HepG2 (cell line): ENCODE results near the gene RANGRF. TPM values are rescaled to one million over a fixed set of nuclear protein-coding genes. Genes with fewer than 3 reads are reported as not detected.

Source experiments
- ARNT2 ChIP-seq: sonication (generic); formaldehyde crosslinking; IDR thresholded peaks from 2 replicates; pipeline ENCODE4 v1.8.0; 2022; ENCODE audit warnings: mild to moderate bottlenecking, low read depth, missing genetic modification reagents, moderate library complexity
- CHCHD3 ChIP-seq: sonication (generic); formaldehyde crosslinking; IDR thresholded peaks from 2 replicates; pipeline ENCODE4 v1.8.0; 2022; ENCODE audit warnings: mild to moderate bottlenecking, missing genetic modification reagents, moderate library complexity
- CHD2 ChIP-seq: IDR thresholded peaks from 2 replicates; pipeline ENCODE4 v1.6.1; 2011; ENCODE audit warnings: low read depth, low read length, improper control_type of control experiment
- DPF2 ChIP-seq: sonication (generic); formaldehyde crosslinking; IDR thresholded peaks from 2 replicates; pipeline ENCODE4 v1.4.0; 2020; ENCODE audit warnings: mild to moderate bottlenecking, low read depth, missing genetic modification reagents, borderline replicate concordance
- ELF3 ChIP-seq: IDR thresholded peaks from 2 replicates; pipeline ENCODE4 v1.6.1; 2016; ENCODE audit warnings: missing genetic modification reagents, missing compliant biosample characterization
- MAF1 ChIP-seq: sonication (generic); formaldehyde crosslinking; IDR thresholded peaks from 2 replicates; pipeline ENCODE4 v1.5.0; 2020; ENCODE audit warnings: missing genetic modification reagents, borderline replicate concordance
- MEF2D ChIP-seq: sonication (generic); formaldehyde crosslinking; IDR thresholded peaks from 2 replicates; pipeline ENCODE4 v1.5.1; 2020; ENCODE audit warnings: mild to moderate bottlenecking, missing genetic modification reagents
- NFIB ChIP-seq: sonication (generic); formaldehyde crosslinking; IDR thresholded peaks from 2 replicates; pipeline ENCODE4 v1.9.0; 2021; ENCODE audit warnings: missing genetic modification reagents, mild to moderate bottlenecking, borderline replicate concordance
- NKX3-1 ChIP-seq: sonication (generic); formaldehyde crosslinking; IDR thresholded peaks from 2 replicates; pipeline ENCODE4 v1.5.0; 2020; ENCODE audit warnings: missing genetic modification reagents
- POLR2G ChIP-seq: fragments of 200-400 bp; formaldehyde crosslinking; IDR thresholded peaks from 2 replicates; pipeline ENCODE4 v1.6.1; 2018; ENCODE audit warnings: mild to moderate bottlenecking, low read depth, low read length, moderate library complexity
- RFXAP ChIP-seq: sonication (generic); formaldehyde crosslinking; IDR thresholded peaks from 2 replicates; pipeline ENCODE4 v1.4.0; 2020; ENCODE audit warnings: missing genetic modification reagents, borderline replicate concordance
- ZBTB21 ChIP-seq: sonication (generic); formaldehyde crosslinking; IDR thresholded peaks from 2 replicates; pipeline ENCODE4 v1.4.0; 2020; ENCODE audit warnings: missing genetic modification reagents
- ZBTB38 ChIP-seq: sonication (generic); formaldehyde crosslinking; IDR thresholded peaks from 2 replicates; pipeline ENCODE4 v1.5.1; 2020; ENCODE audit warnings: mild to moderate bottlenecking, missing genetic modification reagents
- ZNF136 ChIP-seq: sonication (generic); formaldehyde crosslinking; IDR thresholded peaks from 2 replicates; pipeline ENCODE4 v1.8.1; 2022; ENCODE audit warnings: low read depth, mild to moderate bottlenecking, moderate library complexity, missing genetic modification reagents
- ZNF468 ChIP-seq: sonication (generic); formaldehyde crosslinking; IDR thresholded peaks from 2 replicates; pipeline ENCODE4 v1.8.0; 2022; ENCODE audit warnings: mild to moderate bottlenecking, moderate library complexity, missing genetic modification reagents
- ZNF614 ChIP-seq: IDR thresholded peaks from 2 replicates; pipeline ENCODE4 v1.6.1; 2018; ENCODE audit warnings: missing biosample characterization, missing genetic modification reagents, inconsistent platforms, borderline replicate concordance
- ZNF781 ChIP-seq: sonication (generic); formaldehyde crosslinking; IDR thresholded peaks from 2 replicates; pipeline ENCODE4 v1.5.1; 2020; ENCODE audit warnings: borderline replicate concordance, mild to moderate bottlenecking, missing genetic modification reagents; ENCODE audit errors: not compliant biosample characterization
- polyA plus RNA-seq, 8 experiments: library from polyadenylated mRNA; depleted of rRNA in 3 of 8; stranded (reverse) in 7 of 8; unstranded in 1 of 8; fragments of >200 nt; fragmentation: Illumina TruSeq in 4 of 8; extraction: Trizol in 4 of 8; gene quantifications; 2 replicates each; pipeline versions ENCODE4 v1.2.1 to v1.2.3, GENCODE V29; 2011 to 2016; ENCODE audit warnings: low read depth in 4 of 8, missing spikeins in 1 of 8, mixed read lengths in 1 of 8; ENCODE audit not compliant: insufficient read depth in 1 of 8
- total RNA-seq, 5 experiments: library from RNA; depleted of rRNA; stranded (reverse); fragments of >200 nt; fragmentation: Illumina TruSeq; extraction: Trizol; gene quantifications; 2 replicates each; pipeline ENCODE4 v1.2.3, GENCODE V29; 2016; ENCODE audit warnings: low read depth in 1 of 5
- TF ChIP-seq, protein P1 (sequence below): sonication (generic); formaldehyde crosslinking; IDR thresholded peaks from 2 replicates; pipeline ENCODE4 v1.9.0; 2021; ENCODE audit warnings: missing genetic modification reagents, borderline replicate concordance
- TF ChIP-seq, protein P2 (sequence below): sonication (generic); formaldehyde crosslinking; IDR thresholded peaks from 2 replicates; pipeline ENCODE4 v1.4.0; 2020; ENCODE audit warnings: mild to moderate bottlenecking, low read depth, missing genetic modification reagents
- TF ChIP-seq, protein P3 (sequence below): sonication (generic); formaldehyde crosslinking; IDR thresholded peaks from 2 replicates; pipeline ENCODE4 v1.5.1; 2020; ENCODE audit warnings: missing genetic modification reagents, mild to moderate bottlenecking, borderline replicate concordance
- TF ChIP-seq, protein P4 (sequence below): sonication (generic); formaldehyde crosslinking; IDR thresholded peaks from 2 replicates; pipeline ENCODE4 v1.4.0; 2020; ENCODE audit warnings: missing genetic modification reagents, mild to moderate bottlenecking, borderline replicate concordance
- TF ChIP-seq, protein P5 (sequence below), 2 experiments: fragments of 450-650 bp in 1 of 2; sonication (generic) in 1 of 2; formaldehyde crosslinking; IDR thresholded peaks; 2 replicates each; pipeline versions ENCODE4 v1.5.0 to v1.8.0; 2020 to 2022; ENCODE audit warnings: mild to moderate bottlenecking in 1 of 2, missing genetic modification reagents in 1 of 2

Gene RANGRF
- total and polyA plus RNA-seq, 2 of the 13 experiments (the other 11 are each of a cell fraction or from before 2014, with no cell fraction given) = 18.6 to 40.7 TPM

DNA sequence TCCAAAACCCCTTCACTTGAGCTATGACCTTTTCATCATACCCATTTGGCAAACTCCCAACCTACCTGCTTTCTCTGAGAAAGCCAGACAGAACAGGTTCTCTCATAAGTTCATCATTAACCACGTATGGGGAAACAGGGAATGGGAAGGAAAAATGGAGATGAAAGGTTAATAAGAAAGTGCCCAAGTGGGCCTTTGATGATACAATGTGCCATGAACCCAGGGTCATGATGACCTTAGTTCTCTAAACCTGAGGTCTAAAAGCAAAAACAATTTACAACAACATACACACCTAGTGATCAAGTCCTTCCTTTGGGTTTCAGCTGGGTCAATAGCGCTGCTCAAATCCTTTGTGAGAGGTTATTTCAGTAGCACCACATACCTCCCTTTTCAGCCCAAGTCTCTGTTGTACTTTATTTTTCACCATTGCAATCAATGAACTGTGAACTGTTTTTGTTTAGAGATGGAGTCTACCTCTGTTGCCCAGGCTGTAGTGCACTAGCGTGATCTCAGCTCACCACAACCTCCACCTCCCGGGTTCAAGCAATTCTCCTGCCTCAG lies 14.5 kb upstream of the RANGRF start (continued):
- TF ChIP-seq, protein P1, sequence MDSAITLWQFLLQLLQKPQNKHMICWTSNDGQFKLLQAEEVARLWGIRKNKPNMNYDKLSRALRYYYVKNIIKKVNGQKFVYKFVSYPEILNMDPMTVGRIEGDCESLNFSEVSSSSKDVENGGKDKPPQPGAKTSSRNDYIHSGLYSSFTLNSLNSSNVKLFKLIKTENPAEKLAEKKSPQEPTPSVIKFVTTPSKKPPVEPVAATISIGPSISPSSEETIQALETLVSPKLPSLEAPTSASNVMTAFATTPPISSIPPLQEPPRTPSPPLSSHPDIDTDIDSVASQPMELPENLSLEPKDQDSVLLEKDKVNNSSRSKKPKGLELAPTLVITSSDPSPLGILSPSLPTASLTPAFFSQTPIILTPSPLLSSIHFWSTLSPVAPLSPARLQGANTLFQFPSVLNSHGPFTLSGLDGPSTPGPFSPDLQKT = no peak
- TF ChIP-seq CHD2 (no peak), ZNF136 (no peak), ZNF468 (CRISPR knock-in tag) (no peak), MEF2D (CRISPR knock-in tag) (peak; percentile 59; the same call in 1 of the 2 replicates), DPF2 (CRISPR knock-in tag) (peak; percentile 69; the same call in 1 of the 2 replicates), ZBTB38 (CRISPR knock-in tag) (no peak), MAF1 (no peak), RFXAP (0 out of 2 replicates have a peak, but pooled peaks have one; percentile 36), POLR2G (no peak), CHCHD3 (CRISPR knock-in tag) (no peak), ZBTB21 (CRISPR knock-in tag) (0 out of 2 replicates have a peak, but pooled peaks have one; percentile 20), NKX3-1 (0 out of 2 replicates have a peak, but pooled peaks have one; percentile 59), ZNF614 (CRISPR knock-in tag) (peak; percentile 93), ZNF781 (CRISPR knock-in tag) (no peak), ARNT2 (CRISPR knock-in tag) (no peak), ELF3 (peak; percentile 91), NFIB (CRISPR knock-in tag) (no peak)
- TF ChIP-seq, protein P2, sequence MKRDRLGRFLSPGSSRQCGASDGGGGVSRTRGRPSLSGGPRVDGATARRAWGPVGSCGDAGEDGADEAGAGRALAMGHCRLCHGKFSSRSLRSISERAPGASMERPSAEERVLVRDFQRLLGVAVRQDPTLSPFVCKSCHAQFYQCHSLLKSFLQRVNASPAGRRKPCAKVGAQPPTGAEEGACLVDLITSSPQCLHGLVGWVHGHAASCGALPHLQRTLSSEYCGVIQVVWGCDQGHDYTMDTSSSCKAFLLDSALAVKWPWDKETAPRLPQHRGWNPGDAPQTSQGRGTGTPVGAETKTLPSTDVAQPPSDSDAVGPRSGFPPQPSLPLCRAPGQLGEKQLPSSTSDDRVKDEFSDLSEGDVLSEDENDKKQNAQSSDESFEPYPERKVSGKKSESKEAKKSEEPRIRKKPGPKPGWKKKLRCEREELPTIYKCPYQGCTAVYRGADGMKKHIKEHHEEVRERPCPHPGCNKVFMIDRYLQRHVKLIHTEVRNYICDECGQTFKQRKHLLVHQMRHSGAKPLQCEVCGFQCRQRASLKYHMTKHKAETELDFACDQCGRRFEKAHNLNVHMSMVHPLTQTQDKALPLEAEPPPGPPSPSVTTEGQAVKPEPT (CRISPR knock-in tag) = no peak
- TF ChIP-seq, protein P3, sequence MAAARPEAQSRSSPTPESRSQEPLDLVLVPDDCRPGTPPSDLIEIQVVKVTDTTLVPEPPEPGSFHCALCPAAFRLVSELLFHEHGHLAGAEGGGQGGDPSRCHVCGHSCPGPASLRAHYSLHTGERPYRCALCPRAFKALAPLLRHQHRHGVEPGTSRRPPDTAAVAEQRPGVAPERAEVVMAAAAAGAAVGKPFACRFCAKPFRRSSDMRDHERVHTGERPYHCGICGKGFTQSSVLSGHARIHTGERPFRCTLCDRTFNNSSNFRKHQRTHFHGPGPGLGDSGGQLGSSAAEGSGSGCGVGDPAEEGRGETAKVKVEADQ = no peak
- TF ChIP-seq, protein P4, sequence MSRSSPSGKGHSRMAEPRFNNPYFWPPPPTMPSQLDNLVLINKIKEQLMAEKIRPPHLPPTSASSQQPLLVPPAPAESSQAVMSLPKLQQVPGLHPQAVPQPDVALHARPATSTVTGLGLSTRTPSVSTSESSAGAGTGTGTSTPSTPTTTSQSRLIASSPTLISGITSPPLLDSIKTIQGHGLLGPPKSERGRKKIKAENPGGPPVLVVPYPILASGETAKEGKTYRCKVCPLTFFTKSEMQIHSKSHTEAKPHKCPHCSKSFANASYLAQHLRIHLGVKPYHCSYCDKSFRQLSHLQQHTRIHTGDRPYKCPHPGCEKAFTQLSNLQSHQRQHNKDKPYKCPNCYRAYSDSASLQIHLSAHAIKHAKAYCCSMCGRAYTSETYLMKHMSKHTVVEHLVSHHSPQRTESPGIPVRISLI (CRISPR knock-in tag) = no peak
- TF ChIP-seq, protein P5, sequence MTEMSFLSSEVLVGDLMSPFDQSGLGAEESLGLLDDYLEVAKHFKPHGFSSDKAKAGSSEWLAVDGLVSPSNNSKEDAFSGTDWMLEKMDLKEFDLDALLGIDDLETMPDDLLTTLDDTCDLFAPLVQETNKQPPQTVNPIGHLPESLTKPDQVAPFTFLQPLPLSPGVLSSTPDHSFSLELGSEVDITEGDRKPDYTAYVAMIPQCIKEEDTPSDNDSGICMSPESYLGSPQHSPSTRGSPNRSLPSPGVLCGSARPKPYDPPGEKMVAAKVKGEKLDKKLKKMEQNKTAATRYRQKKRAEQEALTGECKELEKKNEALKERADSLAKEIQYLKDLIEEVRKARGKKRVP (CRISPR knock-in tag; IDR thresholded peaks at IDR 0.05) = peak in 1 of 2 experiments; percentile 70; a peak in 1 of 4 replicates
